Mucosa of descending colon (tissue), 3 donors: ENCODE data around the gene APBB1. TPM values are rescaled to one million over a fixed set of nuclear protein-coding genes. Genes with fewer than 3 reads are reported as not detected.
"Not testable (repeated sequence)": the region's sequence is repeated elsewhere in the genome, so short reads cannot be mapped to it uniquely, and the experiment has no call there.

Experiments
- ATAC-seq: fragments of 200-7000 bp; cut with Tn5 transposase; one replicate; pipeline ENCODE4 v1.9.1; 2020; ENCODE audit warnings: mild to moderate bottlenecking, moderate library complexity
- DNase-seq, 3 donors: peaks; one replicate each; pipeline ENCODE4 v3.0.0-alpha.2; 2020
- H3K36me3 ChIP-seq: fragments of 200-600 bp; one replicate; pipeline ENCODE4 v1.8.0; 2021; ENCODE audit warnings: low read depth, mild to moderate bottlenecking
- H3K4me1 ChIP-seq: fragments of 200-600 bp; one replicate; pipeline ENCODE4 v1.8.0; 2021; ENCODE audit warnings: low read depth, mild to moderate bottlenecking
- H3K4me3 ChIP-seq: fragments of 200-600 bp; one replicate; pipeline ENCODE4 v1.8.0; 2021; ENCODE audit warnings: mild to moderate bottlenecking
- H3K9me3 ChIP-seq: fragments of 200-600 bp; one replicate; pipeline ENCODE4 v1.8.0; 2021; ENCODE audit warnings: mild to moderate bottlenecking
- CTCF ChIP-seq: fragments of 200-600 bp; IDR thresholded peaks from one replicate; pipeline ENCODE4 v1.8.0; 2022; ENCODE audit warnings: antibody characterized with exemption, mild to moderate bottlenecking
- intact Hi-C, 2 donors: fragments of 100-400 bp; cut with DNase I in 1 of 2; cut with micrococcal nuclease in 1 of 2; formaldehyde crosslinking; loops; one replicate each; pipeline versions ENCODE4 v1.11.0 to v1.11.1; 2022; cut with DNase I, micrococcal nuclease
- total RNA-seq, 3 donors: library from RNA; stranded (reverse); fragmentation: NEBNext Ultra II Directional in 2 of 3; extraction: Animal tissue kit (Norgen Biotek cat#: 25700) in 2 of 3; gene quantifications; one replicate each; pipeline versions ENCODE4 v1.2.1 to v1.2.4, GENCODE V29; 2021 to 2023
- donor health status: DM: no; HTN: no; CAD: no; lungs with moderate emphysema.
- donor health status: DM: no; HTN: no; CAD: no.
- donor health status: DM: no; HTN: yes; CAD: no.

APBB1 gene
- total RNA-seq, 3 donors from 2014 or later = 5.2 to 64.7 (median 8.3) TPM

DNA sequence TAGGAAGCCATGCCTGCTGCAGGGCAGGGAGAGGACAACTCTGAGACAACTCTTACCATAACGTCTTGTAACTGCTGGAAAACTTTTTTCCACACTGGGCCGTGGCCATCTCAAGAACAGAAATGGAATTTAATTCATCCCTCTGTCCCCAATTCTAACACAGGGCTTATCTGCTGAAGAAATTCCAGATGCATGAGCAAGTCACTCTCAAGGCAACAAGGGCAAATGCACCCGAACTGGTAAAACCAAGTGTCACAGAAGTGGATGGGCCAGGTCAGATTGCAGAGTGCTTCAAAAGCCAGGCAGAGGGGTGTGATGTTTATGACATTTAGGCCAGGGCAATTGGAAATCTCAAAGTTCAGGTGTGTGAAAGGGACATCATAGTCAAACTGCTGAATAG is 21.3 kb downstream of the APBB1 start:
- DNase-seq (no peak), ATAC-seq (no peak)
- H3K36me3 ChIP-seq = no peaks in the 10 kb centered on the region
- intact Hi-C loops = no loop called here
- no peaks in the 10 kb centered on the region for H3K9me3 ChIP-seq
- no peak overlapping the region for H3K4me3 ChIP-seq
- H3K4me1 ChIP-seq = no peaks in the 10 kb centered on the region
- TF ChIP-seq CTCF = no peak

- Histone ChIP-seq H3K36me3 (no peaks in the 10 kb centered on the region), H3K4me1 (no peaks in the 10 kb centered on the region), H3K4me3 (no peak overlapping the region), H3K9me3 (no peaks in the 10 kb centered on the region)
- ATAC-seq (no peak), DNase-seq (no peak)
- intact Hi-C loops = no loop called here
- TF ChIP-seq CTCF = no peak
Measured at GRCh38 chr11:6397156-6397555, 21.7 kb downstream of the APBB1 start.

- H3K4me1 ChIP-seq = peaks cover 12% of the 10 kb centered on the region
- H3K36me3 ChIP-seq = no peaks in the 10 kb centered on the region
- intact Hi-C loops = no loop called here
- H3K4me3 ChIP-seq = no peak overlapping the region
- TF ChIP-seq CTCF = no peak
- DNase-seq (no peak), ATAC-seq (no peak)
- H3K9me3 ChIP-seq = no peaks in the 10 kb centered on the region
Measured at GRCh38 chr11:6395470-6396060, 23.3 kb downstream of the APBB1 start.

DNA sequence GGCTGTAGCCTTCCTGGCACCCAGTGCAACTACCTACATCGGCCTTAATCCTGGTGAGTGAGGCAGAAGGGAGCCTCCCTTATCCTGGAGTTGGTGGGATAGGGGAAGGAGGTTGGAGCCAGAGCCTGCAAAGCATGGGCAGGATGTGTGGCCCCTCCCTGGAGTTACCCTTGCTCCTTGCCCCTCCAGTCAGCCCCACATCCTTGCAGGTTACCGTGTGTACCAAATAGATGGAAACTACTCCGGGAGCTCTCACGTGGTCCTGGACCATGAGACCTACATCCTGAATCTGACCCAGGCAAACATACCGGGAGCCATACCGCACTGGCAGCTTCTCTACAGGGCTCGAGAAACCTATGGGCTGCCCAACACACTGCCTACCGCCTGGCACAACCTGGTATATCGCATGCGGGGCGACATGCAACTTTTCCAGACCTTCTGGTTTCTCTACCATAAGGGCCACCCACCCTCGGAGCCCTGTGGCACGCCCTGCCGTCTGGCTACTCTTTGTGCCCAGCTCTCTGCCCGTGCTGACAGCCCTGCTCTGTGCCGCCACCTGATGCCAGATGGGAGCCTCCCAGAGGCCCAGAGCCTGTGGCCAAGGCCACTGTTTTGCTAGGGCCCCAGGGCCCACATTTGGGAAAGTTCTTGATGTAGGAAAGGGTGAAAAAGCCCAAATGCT is 24.8 kb downstream of the APBB1 start:
- Histone ChIP-seq H3K4me1 (peaks cover 12% of the 10 kb centered on the region), H3K4me3 (no peak overlapping the region), H3K36me3 (no peaks in the 10 kb centered on the region), H3K9me3 (no peaks in the 10 kb centered on the region)
- intact Hi-C loops = no loop called here
- DNase-seq (no peak), ATAC-seq (no peak)
- TF ChIP-seq CTCF = no peak

- peaks cover 17% of the 10 kb centered on the region for H3K4me1 ChIP-seq
Measured at GRCh38 chr11:6392251-6392650, 26.6 kb downstream of the APBB1 start.

GRCh38 chr11:6391537-6392134 is 27.3 kb downstream of the APBB1 start:
- no peaks in the 10 kb centered on the region for H3K36me3 ChIP-seq
- no peak for TF ChIP-seq CTCF
- no peaks in the 10 kb centered on the region for H3K9me3 ChIP-seq
- DNase-seq = no peak
- peaks cover 17% of the 10 kb centered on the region for H3K4me1 ChIP-seq
- no peak for ATAC-seq
- no peak overlapping the region for H3K4me3 ChIP-seq
- intact Hi-C loops = no loop called here

More at GRCh38 chr11:6392251-6392650, 26.6 kb downstream of the APBB1 start:
- ATAC-seq, DNase-seq, H3K4me3 ChIP-seq, H3K36me3 ChIP-seq, intact Hi-C loops, H3K9me3 ChIP-seq: not testable (repeated sequence)
